Lower lobe of right lung (tissue), 2 donors: ENCODE results near the gene TMEM184A. TPM values are rescaled to one million over a fixed set of nuclear protein-coding genes. Genes with fewer than 3 reads are reported as not detected.

ENCODE experiments used
- ATAC-seq, 2 donors: fragments of 200-7000 bp; cut with Tn5 transposase; one replicate each; pipeline ENCODE4 v1.9.1; 2020 to 2022; ENCODE audit warnings: mild to moderate bottlenecking in 2 of 2, moderate library complexity in 2 of 2
- DNase-seq: peaks from one replicate; pipeline ENCODE4 v3.0.0-alpha.2; 2020
- H3K27ac ChIP-seq: fragments of 200-600 bp; one replicate; pipeline ENCODE4 v1.8.0; 2022
- H3K27me3 ChIP-seq: fragments of 200-600 bp; one replicate; pipeline ENCODE4 v1.8.0; 2022; ENCODE audit warnings: low read depth
- H3K36me3 ChIP-seq: fragments of 200-600 bp; one replicate; pipeline ENCODE4 v1.8.0; 2022; ENCODE audit warnings: mild to moderate bottlenecking
- H3K4me1 ChIP-seq: fragments of 200-600 bp; one replicate; pipeline ENCODE4 v1.8.0; 2022
- H3K4me3 ChIP-seq: fragments of 200-600 bp; one replicate; pipeline ENCODE4 v1.8.0; 2022; ENCODE audit warnings: mild to moderate bottlenecking
- H3K9me3 ChIP-seq: fragments of 200-600 bp; one replicate; pipeline ENCODE4 v1.8.0; 2022
- CTCF ChIP-seq: fragments of 200-600 bp; IDR thresholded peaks from one replicate; pipeline ENCODE4 v1.8.0; 2022; ENCODE audit warnings: antibody characterized with exemption, mild to moderate bottlenecking
- intact Hi-C: fragments of 100-400 bp; cut with DNase I; formaldehyde crosslinking; loops from one replicate; pipeline ENCODE4 v1.11.0; 2022
- total RNA-seq: library from RNA; stranded (reverse); fragmentation: NEBNext Ultra II Directional; extraction: Animal tissue kit (Norgen Biotek cat#: 25700); gene quantifications from one replicate; pipeline ENCODE4 v1.2.1, GENCODE V29; 2021
- donor health status: DM: no; HTN: yes; CAD: no; lungs with severe emphysema.

TMEM184A gene
- total RNA-seq, 1 donor from 2014 or later, result 4.3 TPM

- intact Hi-C loops, result no loop called here
- Histone ChIP-seq H3K9me3 (no peaks in the 10 kb centered on the region), H3K27ac (no peak overlapping the region), H3K4me3 (no peak overlapping the region), H3K36me3 (peaks cover 96% of the 10 kb centered on the region), H3K4me1 (no peaks in the 10 kb centered on the region), H3K27me3 (no peaks in the 10 kb centered on the region)
- no peak for DNase-seq
- no peak for ATAC-seq
- TF ChIP-seq CTCF, result no peak
Measured at GRCh38 chr7:1494866-1495563, 61.0 kb downstream of the TMEM184A start.

DNA sequence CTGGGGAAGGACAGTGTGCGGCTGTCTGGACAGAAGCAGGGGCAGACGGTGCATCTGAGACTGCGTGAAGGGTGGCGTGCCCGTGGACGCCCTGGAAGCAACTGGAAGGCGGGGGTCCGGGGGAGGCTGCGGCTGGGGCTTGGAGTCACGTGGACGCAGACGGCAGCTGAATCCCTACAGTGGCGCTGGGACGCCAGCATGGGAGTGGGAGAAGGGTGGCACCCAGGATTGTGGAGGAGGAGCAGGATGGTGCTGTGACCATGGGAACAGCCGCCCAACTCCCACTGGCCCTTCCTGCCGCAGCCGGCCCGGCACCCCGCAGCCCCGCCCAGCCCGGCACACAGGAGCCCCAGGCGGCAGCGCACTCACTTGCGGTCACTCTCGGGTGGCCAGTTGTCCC is 61.6 kb downstream of the TMEM184A start:
- H3K4me3 ChIP-seq, result no peak overlapping the region
- no peaks in the 10 kb centered on the region for H3K9me3 ChIP-seq
- ATAC-seq (no peak), DNase-seq (no peak)
- H3K27ac ChIP-seq, result no peak overlapping the region
- H3K27me3 ChIP-seq, result no peaks in the 10 kb centered on the region
- peaks cover 96% of the 10 kb centered on the region for H3K36me3 ChIP-seq
- no peak for TF ChIP-seq CTCF
- intact Hi-C loops, result no loop called here
- no peaks in the 10 kb centered on the region for H3K4me1 ChIP-seq

DNA sequence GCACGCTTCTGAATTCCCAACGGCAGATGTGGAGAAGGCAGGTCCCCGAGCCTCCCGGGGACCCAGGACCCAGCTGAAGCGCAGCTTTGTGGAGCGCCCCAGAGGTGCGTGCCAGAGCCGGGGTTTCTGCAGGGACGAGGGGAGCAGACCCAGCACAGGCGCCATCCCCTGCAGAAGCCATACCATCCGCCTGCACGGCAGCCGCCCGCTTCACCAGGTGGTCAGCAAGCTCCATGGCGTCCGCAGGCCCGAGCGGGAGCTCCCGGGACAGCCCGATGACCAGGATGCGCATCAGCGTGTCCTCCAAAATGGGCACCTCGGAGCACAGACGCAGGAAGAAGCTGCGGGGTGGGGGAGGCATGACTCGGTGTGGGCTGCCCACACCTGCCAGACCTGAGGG is 62.4 kb downstream of the TMEM184A start:
- no peaks in the 10 kb centered on the region for H3K9me3 ChIP-seq
- DNase-seq (no peak), ATAC-seq (no peak)
- H3K27ac ChIP-seq, result no peak overlapping the region
- intact Hi-C loops, result no loop called here
- H3K27me3 ChIP-seq, result no peaks in the 10 kb centered on the region
- no peak for TF ChIP-seq CTCF
- peaks cover 96% of the 10 kb centered on the region for H3K36me3 ChIP-seq
- no peak overlapping the region for H3K4me3 ChIP-seq
- H3K4me1 ChIP-seq, result no peaks in the 10 kb centered on the region

- no peak for TF ChIP-seq CTCF
- Histone ChIP-seq H3K27ac (no peak overlapping the region), H3K9me3 (no peaks in the 10 kb centered on the region), H3K27me3 (no peaks in the 10 kb centered on the region), H3K4me1 (no peaks in the 10 kb centered on the region), H3K4me3 (no peak overlapping the region), H3K36me3 (peaks cover 97% of the 10 kb centered on the region)
- ATAC-seq (no peak), DNase-seq (no peak)
- intact Hi-C loops, result no loop called here
Measured at GRCh38 chr7:1493129-1493528, 62.9 kb downstream of the TMEM184A start.

DNA sequence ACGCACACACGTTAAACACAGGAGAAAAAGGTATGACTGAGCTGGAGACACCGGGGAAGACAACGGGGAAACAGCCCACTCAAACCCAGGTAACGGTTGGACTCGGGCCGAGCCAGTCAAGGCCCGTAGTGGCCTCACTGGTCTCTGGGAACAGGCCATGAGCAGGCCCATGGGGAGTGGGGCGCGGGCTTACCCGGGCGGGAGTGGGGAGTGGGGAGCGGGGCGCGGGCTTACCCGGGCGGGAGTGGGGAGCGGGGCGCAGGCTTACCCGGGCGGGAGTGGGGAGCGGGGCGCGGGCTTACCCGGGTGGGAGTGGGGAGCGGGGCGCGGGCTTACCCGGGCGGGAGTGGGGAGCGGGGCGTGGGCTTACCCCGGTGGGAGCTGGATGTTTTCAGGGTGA is 63.4 kb downstream of the TMEM184A start:
- H3K4me1 ChIP-seq, result no peaks in the 10 kb centered on the region

More for the DNA sequence above, 63.4 kb downstream of the TMEM184A start:
- Histone ChIP-seq H3K27me3 (no peaks in the 10 kb centered on the region), H3K4me3 (no peak overlapping the region), H3K27ac (no peak overlapping the region), H3K36me3 (peaks cover 97% of the 10 kb centered on the region), H3K9me3 (no peaks in the 10 kb centered on the region)
- no peak for DNase-seq
- intact Hi-C loops, result no loop called here
- no peak for ATAC-seq
- no peak for TF ChIP-seq CTCF

Other genes starting within 250 kb of the TMEM184A start
- 28.9 TPM for gene MICALL2, start 96.7 kb downstream of the TMEM184A start, total RNA-seq
- gene INTS1, start 51.8 kb downstream of the TMEM184A start, total RNA-seq, result 50.8 TPM
- gene MAFK, start 25.5 kb downstream of the TMEM184A start, total RNA-seq, result 49.7 TPM
- 19.7 TPM for gene PSMG3, start 13.8 kb upstream of the TMEM184A start, total RNA-seq
- 1.4 TPM for gene ELFN1, start 114.1 kb upstream of the TMEM184A start, total RNA-seq